IPS-18c (cell line): ENCODE results near the gene SLC2A4.

ENCODE experiments used
- H3K4me3 ChIP-seq: 2 replicates; pipeline ENCODE4 v1.7.0; 2013; ENCODE audit warnings: low read depth, mild to moderate bottlenecking, low read length, moderate library complexity; ENCODE audit not compliant: insufficient read depth
- H3K9me3 ChIP-seq: one replicate; pipeline ENCODE4 v1.6.1; 2013; ENCODE audit warnings: mild to moderate bottlenecking, low read length, moderate library complexity; ENCODE audit not compliant: control insufficient read depth, insufficient read depth

The SLC2A4 gene

DNA sequence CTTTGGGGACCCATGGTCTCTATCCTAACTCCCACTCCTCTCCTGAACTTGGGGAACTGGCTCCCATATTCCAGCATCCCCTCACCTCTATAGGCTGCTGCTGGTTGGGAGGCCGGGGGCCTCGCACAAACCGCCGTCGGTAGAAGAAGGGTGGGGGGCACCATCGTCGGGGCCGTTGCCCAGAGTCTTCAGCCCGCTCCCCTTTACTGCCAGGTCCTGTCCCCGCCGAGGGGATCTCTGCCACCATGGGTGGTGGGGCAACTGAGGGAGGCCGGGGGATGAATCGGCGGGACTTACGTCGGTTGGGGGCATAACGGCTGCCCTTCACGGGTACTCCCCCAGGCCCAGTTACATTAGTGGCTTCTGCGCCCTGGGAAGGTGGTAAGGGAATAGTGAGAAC, 8.6 kb downstream of the SLC2A4 start:
- no peak overlapping the region for H3K4me3 ChIP-seq
- H3K9me3 ChIP-seq, result no peaks in the 10 kb centered on the region

DNA sequence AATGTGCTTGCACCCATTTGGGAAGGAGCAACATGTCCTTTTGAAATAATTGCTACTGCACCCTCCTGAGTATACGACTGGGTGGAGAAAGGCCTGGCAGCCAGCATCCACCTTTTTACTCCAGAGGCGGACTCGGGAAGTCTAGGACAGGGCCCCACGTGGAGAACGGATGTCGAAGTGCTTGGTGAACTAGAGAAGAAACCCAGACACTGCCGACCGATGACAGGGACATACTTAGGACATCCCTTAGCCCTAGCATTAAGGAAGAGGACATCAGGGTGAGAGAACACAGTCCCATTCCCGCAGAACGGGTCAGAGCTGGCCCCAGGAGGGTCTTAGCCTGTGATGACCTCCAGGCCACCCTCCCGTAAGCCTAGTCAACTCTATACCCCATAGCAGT, 9.2 kb downstream of the SLC2A4 start:
- Histone ChIP-seq H3K9me3 (no peaks in the 10 kb centered on the region), H3K4me3 (no peak overlapping the region)

GRCh38 chr17:7292194-7292593, 10.7 kb downstream of the SLC2A4 start:
- Histone ChIP-seq H3K4me3 (no peak overlapping the region), H3K9me3 (no peaks in the 10 kb centered on the region)

GRCh38 chr17:7292729-7293128, 11.2 kb downstream of the SLC2A4 start:
- Histone ChIP-seq H3K4me3 (no peak overlapping the region), H3K9me3 (no peaks in the 10 kb centered on the region)

GRCh38 chr17:7293159-7293558, 11.6 kb downstream of the SLC2A4 start:
- H3K9me3 ChIP-seq, result no peaks in the 10 kb centered on the region
- H3K4me3 ChIP-seq, result no peak overlapping the region

- peak overlapping the region; percentile 43 for H3K4me3 ChIP-seq
- no peaks in the 10 kb centered on the region for H3K9me3 ChIP-seq
Observed at GRCh38 chr17:7293816-7294613, 12.5 kb downstream of the SLC2A4 start.

DNA sequence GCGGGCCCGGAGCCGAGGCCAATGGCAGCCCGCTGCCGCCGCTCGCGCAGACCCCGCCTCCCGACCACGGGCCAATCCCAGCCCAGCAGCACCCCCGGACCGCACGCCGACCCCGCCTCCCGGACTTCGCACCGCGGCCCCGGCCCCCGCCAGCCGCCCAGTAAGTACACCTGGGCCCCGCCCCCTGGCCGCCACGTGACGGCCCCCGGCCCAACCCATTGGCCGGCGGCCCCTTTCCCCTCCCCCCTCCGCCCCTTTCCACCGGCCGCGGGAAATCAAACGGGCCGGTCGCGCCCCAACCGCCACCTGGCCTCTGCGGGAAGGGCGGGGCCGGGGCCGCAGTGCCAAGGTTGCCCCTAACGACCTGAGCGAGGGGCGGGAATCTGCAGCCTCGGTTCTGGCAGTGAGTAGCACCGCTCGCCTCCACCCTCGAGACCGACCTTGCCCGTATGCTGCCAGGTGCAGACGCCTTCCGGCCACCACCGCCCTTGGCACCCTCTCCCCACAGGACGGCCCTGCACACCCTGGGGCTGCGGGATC, 13.2 kb downstream of the SLC2A4 start, which contains the start of gene YBX2:
YBX2 (minus strand) TSS at position 26 of the 540 bp plus-strand sequence. CDS start 139 bp downstream, outside the sequence.
- H3K9me3 ChIP-seq, result no peaks in the 10 kb centered on the region
- peak within 1 kb of the TSS; percentile 43 for H3K4me3 ChIP-seq

DNA sequence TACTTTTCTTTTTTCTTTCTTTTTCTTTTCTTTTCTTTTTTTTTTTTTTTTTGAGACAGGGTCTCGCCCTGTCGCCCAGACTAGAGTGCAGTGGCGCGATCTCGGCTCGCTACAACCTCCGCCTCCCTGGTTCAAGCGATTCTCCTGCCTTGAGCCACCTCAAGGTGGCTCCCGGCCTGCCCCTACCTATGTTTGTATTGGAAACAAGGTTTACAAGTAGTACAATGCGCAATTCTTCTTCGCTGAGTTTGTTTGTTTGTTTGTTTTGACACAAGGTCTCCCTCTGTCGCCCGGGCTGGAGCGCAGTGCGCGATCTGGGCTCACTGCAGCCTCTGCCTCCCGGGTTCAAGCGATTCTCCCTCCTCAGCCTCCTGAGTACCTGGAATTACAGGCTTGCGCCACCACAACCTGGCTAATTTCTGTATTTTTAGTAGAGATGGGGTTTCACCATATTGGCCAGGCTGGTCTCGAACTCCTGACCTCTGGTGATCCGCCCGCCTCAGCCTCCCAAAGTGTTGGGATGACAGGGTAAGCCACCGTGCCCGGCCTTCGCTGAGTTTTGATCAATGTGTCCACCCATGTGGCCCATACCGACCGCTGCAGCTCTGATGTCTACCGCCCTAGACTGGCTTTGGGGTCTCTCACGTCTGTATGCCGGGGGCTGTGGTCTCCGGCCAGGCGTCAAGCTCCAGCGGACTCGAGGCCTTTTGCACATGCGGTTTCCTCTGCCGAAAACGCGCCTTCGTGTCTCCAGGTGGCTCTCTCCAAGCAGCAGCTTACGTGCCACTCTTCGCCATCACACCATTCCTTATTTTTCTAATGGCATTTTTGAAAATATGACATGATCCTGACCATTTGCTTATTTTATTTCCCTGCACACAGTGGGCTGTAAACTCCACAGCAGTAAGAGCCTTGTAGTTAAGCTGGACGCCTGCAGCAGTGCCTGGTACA, 14.0 kb downstream of the SLC2A4 start:
- Histone ChIP-seq H3K4me3 (peak overlapping the region; percentile 40; the same call in 1 of the 2 replicates), H3K9me3 (no peaks in the 10 kb centered on the region)

DNA sequence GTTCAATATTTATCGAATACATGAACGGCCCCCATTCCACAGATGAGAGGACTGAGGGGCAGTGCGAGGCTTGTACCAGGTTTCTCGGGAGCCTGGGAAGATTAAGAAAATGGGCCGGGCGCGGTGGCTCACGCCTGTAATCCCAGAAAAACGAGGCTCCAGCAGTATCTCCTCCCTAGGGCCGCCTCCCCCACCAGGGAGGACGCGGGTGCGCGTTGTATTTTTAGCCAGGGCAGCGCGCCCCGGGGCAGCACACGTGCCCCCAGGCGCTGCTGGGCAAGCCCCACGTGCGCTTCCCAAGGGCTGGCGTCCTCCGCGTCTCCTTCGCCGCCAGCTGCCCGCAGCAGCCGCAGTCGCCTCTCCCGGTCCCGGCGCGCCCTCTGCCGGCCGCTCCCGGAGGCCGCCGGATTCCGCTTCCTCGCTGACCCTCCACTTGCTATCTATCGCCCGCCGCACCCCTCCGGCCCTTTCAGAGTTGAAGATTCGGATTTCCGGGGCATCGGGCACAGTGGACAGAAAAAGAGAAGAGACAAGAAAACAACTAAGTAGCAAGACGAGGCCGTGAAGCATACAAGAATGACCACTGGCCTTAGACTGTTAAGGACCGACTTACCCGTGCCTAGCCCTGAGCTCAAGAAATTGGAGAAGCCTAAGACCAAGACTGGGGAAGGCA, 14.8 kb downstream of the SLC2A4 start:
- H3K9me3 ChIP-seq, result no peaks in the 10 kb centered on the region
- no peak overlapping the region; the same call in 1 of the 2 replicates for H3K4me3 ChIP-seq

DNA sequence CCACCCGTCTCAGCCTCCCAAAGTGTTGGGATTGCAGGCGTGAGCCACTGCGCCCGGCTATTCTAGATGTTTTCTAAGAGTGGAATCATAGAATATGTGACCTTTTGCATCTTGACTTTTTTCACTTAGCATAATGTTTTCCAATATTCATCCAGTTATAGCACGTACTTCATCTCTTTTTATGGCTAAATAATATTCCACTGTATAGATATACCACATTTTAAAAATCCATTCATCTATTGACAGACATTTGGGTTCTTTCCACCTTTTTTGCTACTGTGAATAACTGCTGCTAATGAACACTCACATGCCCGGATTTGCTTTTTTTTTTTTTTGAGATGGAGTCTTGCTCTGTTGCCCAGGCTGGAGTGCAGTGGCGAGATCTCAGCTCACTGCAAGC, 22.7 kb downstream of the SLC2A4 start:
- no peak overlapping the region for H3K4me3 ChIP-seq
- peaks cover 2% of the 10 kb centered on the region for H3K9me3 ChIP-seq

- Histone ChIP-seq H3K9me3 (no peaks in the 10 kb centered on the region), H3K4me3 (peak within 1 kb of the TSS; percentile 96)
Observed at GRCh38 chr17:7306911-7307685, 25.6 kb downstream of the SLC2A4 start, which contains the start of gene EIF5A. Gene EIF5A, plus strand, starts transcription at chr17:7307628. Its CDS starts 2,008 bp downstream, at chr17:7309636.

GRCh38 chr17:7307686-7308624, 26.4 kb downstream of the SLC2A4 start:
- peak overlapping the region; percentile 96 for H3K4me3 ChIP-seq

DNA sequence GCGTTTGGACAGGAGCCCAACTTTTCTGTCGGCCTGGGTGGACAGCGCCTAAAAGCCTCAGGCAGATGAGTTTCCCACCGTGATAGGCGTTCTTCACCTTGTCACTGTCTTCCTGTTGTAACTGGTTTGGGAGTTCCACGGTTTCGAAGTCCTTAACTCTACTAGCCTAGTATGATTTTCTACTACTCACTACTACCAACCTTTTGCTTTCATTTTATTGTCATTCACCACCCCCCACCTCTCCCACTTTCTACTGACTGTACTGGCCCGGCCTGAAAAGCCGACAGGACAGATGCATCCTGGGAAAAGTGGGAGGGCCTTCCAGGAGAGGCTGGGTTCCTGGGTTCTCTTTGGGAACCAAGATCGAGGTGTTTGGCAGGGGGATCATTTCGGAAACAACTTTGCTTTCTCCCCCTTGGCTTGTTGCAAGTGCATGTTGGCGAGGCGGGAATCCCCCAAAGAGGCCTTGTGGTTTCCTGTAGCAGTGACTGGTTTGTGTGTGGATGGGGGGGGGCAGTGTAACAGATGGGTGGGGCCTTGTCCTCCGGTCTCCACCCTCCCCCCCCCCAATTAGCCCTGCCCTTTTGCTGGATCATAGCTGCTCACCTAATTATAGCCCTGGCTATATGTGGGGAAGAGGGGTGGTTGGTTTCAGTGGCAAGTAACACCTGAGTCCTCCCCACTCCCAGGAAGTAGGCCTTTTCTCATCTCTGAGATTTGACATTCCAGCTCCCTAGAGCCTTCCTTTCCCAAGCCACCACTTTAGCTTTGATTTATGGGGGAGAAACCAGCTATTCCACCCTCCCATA, 27.3 kb downstream of the SLC2A4 start:
- peak overlapping the region; percentile 96 for H3K4me3 ChIP-seq

More at GRCh38 chr17:7307686-7308624, 26.4 kb downstream of the SLC2A4 start:
- no peaks in the 10 kb centered on the region for H3K9me3 ChIP-seq

GRCh38 chr17:7309628-7310027, 28.1 kb downstream of the SLC2A4 start:
- H3K4me3 ChIP-seq, result no peak overlapping the region
- no peaks in the 10 kb centered on the region for H3K9me3 ChIP-seq

More for the DNA sequence above, 27.3 kb downstream of the SLC2A4 start:
- no peaks in the 10 kb centered on the region for H3K9me3 ChIP-seq
